Kidney tubule cell (primary cell): ENCODE results near the gene NFE2L1.
A peak's percentile ranks its signal among the peaks of the same experiment; 100 is the strongest.
"Not testable (repeated sequence)": the region's sequence is repeated elsewhere in the genome, so short reads cannot be mapped to it uniquely, and the experiment has no call there.

ENCODE experiments used
- DNase-seq: peaks from one replicate; pipeline ENCODE4 v3.0.0-alpha.2; 2018; ENCODE audit warnings: low spot score

The NFE2L1 gene

GRCh38 chr17:48024149-48025039, 23.8 kb upstream of the NFE2L1 start:
- peak; percentile 60 for DNase-seq

- peak; percentile 97 for DNase-seq
Observed at GRCh38 chr17:48025040-48025903, 22.9 kb upstream of the NFE2L1 start.

GRCh38 chr17:48025904-48026501, 22.2 kb upstream of the NFE2L1 start:
- peak; percentile 43 for DNase-seq

GRCh38 chr17:48026502-48027321, 21.4 kb upstream of the NFE2L1 start:
- peak; percentile 88 for DNase-seq

GRCh38 chr17:48027322-48027981, 20.7 kb upstream of the NFE2L1 start:
- no peak for DNase-seq

- no peak for DNase-seq
Observed at GRCh38 chr17:48028736-48029135, 19.4 kb upstream of the NFE2L1 start.

- no peak for DNase-seq
Observed at GRCh38 chr17:48030531-48030930, 17.6 kb upstream of the NFE2L1 start.

GRCh38 chr17:48031966-48032365, 16.2 kb upstream of the NFE2L1 start:
- DNase-seq = no peak

- DNase-seq = not testable (repeated sequence)
Observed at GRCh38 chr17:48034734-48035133, 13.4 kb upstream of the NFE2L1 start.

- no peak for DNase-seq
Observed at GRCh38 chr17:48036693-48037035, 11.5 kb upstream of the NFE2L1 start.

GRCh38 chr17:48037036-48037837, 10.9 kb upstream of the NFE2L1 start, which contains the start of gene COPZ2:
TSS of gene COPZ2 (minus strand) at chr17:48037797. CDS start at chr17:48037777, 20 bp downstream.
- DNase-seq = peak; percentile 49

- DNase-seq = no peak
Observed at GRCh38 chr17:48037838-48038323, 10.3 kb upstream of the NFE2L1 start.

- DNase-seq = no peak
Observed at GRCh38 chr17:48038687-48039086, 9.5 kb upstream of the NFE2L1 start.

- peak; percentile 36 for DNase-seq
Observed at GRCh38 chr17:48043176-48043575, 5.0 kb upstream of the NFE2L1 start.

- no peak for DNase-seq
Observed at GRCh38 chr17:48044851-48045250, 3.3 kb upstream of the NFE2L1 start.

GRCh38 chr17:48045316-48046001, 2.7 kb upstream of the NFE2L1 start:
- no peak for DNase-seq

GRCh38 chr17:48046296-48046695, 1.9 kb upstream of the NFE2L1 start:
- DNase-seq = no peak

GRCh38 chr17:48047113-48047740, 932 bp upstream of the NFE2L1 start:
- DNase-seq = peak; percentile 49
